ENCODE results near the gene NKX2-4.

NKX2-4 gene

DNA sequence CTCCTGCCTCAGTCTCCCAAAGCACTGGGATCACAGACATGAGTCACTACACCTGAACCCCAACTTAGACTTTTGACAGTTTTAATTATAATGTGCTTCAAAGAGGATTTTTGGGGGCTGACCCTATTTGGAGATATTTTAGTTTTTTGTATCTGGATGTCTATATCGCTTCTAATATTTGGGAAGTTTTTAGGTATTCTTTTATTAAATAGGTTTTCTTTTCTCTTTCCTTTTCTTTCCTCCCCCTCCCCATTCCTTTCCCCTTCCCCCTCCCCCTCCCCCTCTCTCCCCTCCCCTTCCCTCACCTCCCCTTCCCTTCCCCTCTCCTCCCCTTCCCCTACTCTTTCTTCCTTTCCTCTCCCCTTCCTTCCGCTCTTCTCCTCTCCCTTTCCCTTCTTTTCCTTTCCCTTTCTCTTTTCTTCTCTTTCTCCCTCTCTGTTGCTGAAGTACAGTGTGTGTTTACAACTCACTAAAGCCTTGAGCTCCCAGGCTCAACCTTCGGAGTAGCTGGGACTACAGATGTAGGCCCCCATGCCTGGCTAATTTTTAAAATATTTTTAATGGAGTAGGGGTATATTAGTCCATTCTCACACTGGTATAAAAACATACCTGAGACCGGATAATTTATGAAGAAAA, 24.4 kb upstream of the NKX2-4 start:
- TF ChIP-seq CEBPB (IDR thresholded peaks at IDR 0.05) (no peak), CREB1 (IDR thresholded peaks at IDR 0.05; ENCODE audit: low read depth) (no peak), YY1 (IDR thresholded peaks at IDR 0.05; ENCODE audit: low read depth) (no peak), EGR1 (IDR thresholded peaks at IDR 0.05) (no peak), TAF1 (IDR thresholded peaks at IDR 0.05; ENCODE audit: low read depth) (no peak), RAD21 (IDR thresholded peaks at IDR 0.05; ENCODE audit: low read depth) (no peak), REST (IDR thresholded peaks at IDR 0.05; ENCODE audit: low read depth) (no peak), EP300 (IDR thresholded peaks at IDR 0.05; ENCODE audit: borderline replicate concordance) (no peak)

DNA sequence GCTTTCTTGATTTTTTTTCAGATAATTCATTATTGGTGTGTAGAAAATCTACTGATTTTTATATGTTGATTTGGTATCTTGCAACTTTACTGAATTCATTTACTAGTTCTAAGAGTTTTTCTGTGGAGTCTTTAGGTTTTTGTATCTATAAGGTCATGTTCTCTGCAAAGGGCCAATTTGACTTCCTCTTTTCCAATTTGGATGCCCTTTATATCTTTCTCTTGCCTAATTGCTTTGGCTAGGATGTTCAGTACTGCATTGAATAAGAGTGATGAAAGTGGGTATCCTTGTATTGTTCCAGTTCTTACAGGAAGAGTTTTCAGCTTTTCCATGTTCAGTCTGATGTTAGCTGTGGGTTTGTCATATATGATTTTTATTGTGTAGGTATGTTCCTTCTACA, 14.4 kb upstream of the NKX2-4 start:
- TF ChIP-seq CEBPB (IDR thresholded peaks at IDR 0.05) (no peak), CREB1 (IDR thresholded peaks at IDR 0.05; ENCODE audit: low read depth) (no peak), ZBTB7A (IDR thresholded peaks at IDR 0.05; ENCODE audit: low read depth) (no peak), TAF1 (IDR thresholded peaks at IDR 0.05; ENCODE audit: low read depth) (no peak), YY1 (IDR thresholded peaks at IDR 0.05; ENCODE audit: low read depth) (no peak), REST (IDR thresholded peaks at IDR 0.05; ENCODE audit: low read depth) (no peak)

- TF ChIP-seq TAF1 (IDR thresholded peaks at IDR 0.05; ENCODE audit: low read depth) (no peak), NFIC (IDR thresholded peaks at IDR 0.05) (no peak), FOXM1 (IDR thresholded peaks at IDR 0.05; ENCODE audit: borderline replicate concordance, low read depth) (no peak), TEAD4 (IDR thresholded peaks at IDR 0.05) (no peak), RAD21 (IDR thresholded peaks at IDR 0.05; ENCODE audit: low read depth) (no peak), MAX (IDR thresholded peaks at IDR 0.05) (no peak), EGR1 (IDR thresholded peaks at IDR 0.05) (no peak), CEBPB (IDR thresholded peaks at IDR 0.05) (no peak), TCF12 (IDR thresholded peaks at IDR 0.05; ENCODE audit: low read depth) (no peak), ZBTB7A (IDR thresholded peaks at IDR 0.05; ENCODE audit: low read depth) (no peak), EP300 (IDR thresholded peaks at IDR 0.05; ENCODE audit: borderline replicate concordance) (no peak), YY1 (IDR thresholded peaks at IDR 0.05; ENCODE audit: low read depth) (no peak), CREB1 (IDR thresholded peaks at IDR 0.05; ENCODE audit: low read depth) (no peak), REST (IDR thresholded peaks at IDR 0.05; ENCODE audit: low read depth) (no peak)
- TF ChIP-seq, protein P1, sequence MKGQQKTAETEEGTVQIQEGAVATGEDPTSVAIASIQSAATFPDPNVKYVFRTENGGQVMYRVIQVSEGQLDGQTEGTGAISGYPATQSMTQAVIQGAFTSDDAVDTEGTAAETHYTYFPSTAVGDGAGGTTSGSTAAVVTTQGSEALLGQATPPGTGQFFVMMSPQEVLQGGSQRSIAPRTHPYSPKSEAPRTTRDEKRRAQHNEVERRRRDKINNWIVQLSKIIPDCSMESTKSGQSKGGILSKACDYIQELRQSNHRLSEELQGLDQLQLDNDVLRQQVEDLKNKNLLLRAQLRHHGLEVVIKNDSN (IDR thresholded peaks at IDR 0.05): no peak
Measured at GRCh38 chr20:21399005-21399475, 1.7 kb upstream of the NKX2-4 start.

- TF ChIP-seq REST (IDR thresholded peaks at IDR 0.05; ENCODE audit: low read depth) (no peak), TEAD4 (IDR thresholded peaks at IDR 0.05) (no peak), NFIC (IDR thresholded peaks at IDR 0.05) (no peak)
Measured at GRCh38 chr20:21398109-21399004, 1.0 kb upstream of the NKX2-4 start.

Measured in Ishikawa (cell line).